Lung (tissue), 12 donors: ENCODE data around the gene STEAP2. TPM values are rescaled to one million over a fixed set of nuclear protein-coding genes. Genes with fewer than 3 reads are reported as not detected.

Source experiments
- ATAC-seq: fragments of 200-7000 bp; cut with Tn5 transposase; one replicate; pipeline ENCODE4 v1.9.1; 2020; ENCODE audit warnings: moderate number of reproducible peaks; ENCODE audit not compliant: insufficient read depth, low FRiP score
- DNase-seq, 3 donors: peaks; one replicate each; pipeline ENCODE4 v3.0.0-alpha.2; 2013 to 2017
- H3K27ac ChIP-seq, 2 donors: one replicate each; pipeline ENCODE4 v1.5.1; 2013; ENCODE audit warnings: mild to moderate bottlenecking in 2 of 2, moderate library complexity in 2 of 2, control low read depth in 1 of 2, inconsistent platforms in 1 of 2, low read depth in 1 of 2, low read length in 1 of 2
- H3K27me3 ChIP-seq, 3 donors: one replicate each; pipeline ENCODE4 v1.5.1; 2013; ENCODE audit warnings: low read length in 2 of 3; ENCODE audit not compliant: control insufficient read depth in 3 of 3, insufficient read depth in 3 of 3
- H3K36me3 ChIP-seq, 4 donors: one replicate each; pipeline ENCODE4 v1.5.1; 2013; ENCODE audit warnings: low read length in 4 of 4, mild to moderate bottlenecking in 1 of 4, moderate library complexity in 1 of 4; ENCODE audit not compliant: control insufficient read depth in 4 of 4, insufficient read depth in 4 of 4
- H3K4me1 ChIP-seq, 5 donors: one replicate each; pipeline ENCODE4 v1.5.1; 2013; ENCODE audit warnings: low read length in 5 of 5, mild to moderate bottlenecking in 2 of 5, moderate library complexity in 1 of 5; ENCODE audit not compliant: control insufficient read depth in 5 of 5, insufficient read depth in 5 of 5
- H3K4me3 ChIP-seq: one replicate; pipeline ENCODE4 v1.5.1; 2013; ENCODE audit warnings: mild to moderate bottlenecking, control low read depth, moderate library complexity
- H3K9ac ChIP-seq, 2 donors: one replicate each; pipeline ENCODE4 v1.5.1; 2013; ENCODE audit warnings: low read length in 2 of 2, control low read depth in 1 of 2; ENCODE audit not compliant: insufficient read depth in 1 of 2
- H3K9me3 ChIP-seq, 4 donors: one replicate each; pipeline ENCODE4 v1.5.1; 2013; ENCODE audit warnings: low read length in 3 of 4, mild to moderate bottlenecking in 1 of 4, moderate library complexity in 1 of 4; ENCODE audit not compliant: control insufficient read depth in 4 of 4, insufficient read depth in 3 of 4
- WGBS, 2 donors: extraction: QIAGEN DNeasy Blood & Tissue Kit; methylation state at CpG; one replicate each; pipeline ENCODE4 v1.1.7; 2013; 5-methylcytosine and 5-hydroxymethylcytosine counted together
- polyA plus RNA-seq, 2 donors: library from polyadenylated mRNA; stranded (reverse); fragments of 200-250 nt; gene quantifications; one replicate each; pipeline ENCODE4 v1.2.1, GENCODE V29; 2013
- total RNA-seq, 2 donors: library from RNA; depleted of rRNA in 1 of 2; stranded (reverse); fragments of >200 nt in 1 of 2; gene quantifications; one replicate each; pipeline ENCODE4 v1.2.1, GENCODE V29; 2014 to 2021
- TF ChIP-seq, protein P1 (sequence below): IDR thresholded peaks from 2 replicates; pipeline ENCODE4 v1.5.1; 2012; ENCODE audit warnings: mild to moderate bottlenecking; ENCODE audit errors: control extremely low read depth, extremely low read depth
- donor health status: control.
- donor health status: control.
- donor health status: Bipolar disorder and iron deficiency.
- donor health status: healthy.
- donor health status: DM: yes; HTN: yes; CAD: no.

Gene STEAP2
- total and polyA plus RNA-seq, 4 donors, result 5.3 to 16.7 (median 11.2) TPM

DNA sequence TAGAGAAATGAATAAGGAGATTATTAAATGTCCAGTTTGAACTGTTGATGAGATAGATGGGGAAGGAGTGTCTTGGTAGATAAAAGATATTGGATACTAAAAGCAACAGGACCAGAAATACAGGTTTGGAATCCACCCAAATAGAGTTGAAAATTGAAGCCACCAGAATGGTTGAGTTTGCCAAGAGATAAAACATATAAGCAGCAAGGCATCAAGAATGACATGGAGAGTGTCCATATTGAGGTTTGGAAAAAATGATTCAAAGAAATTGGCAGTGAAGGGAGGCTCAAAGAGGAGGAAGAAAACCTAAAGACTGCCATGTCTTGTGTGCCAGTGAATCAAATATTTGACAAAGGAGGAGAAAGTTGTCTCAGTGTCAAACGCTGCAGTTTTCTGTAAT is 57.6 kb downstream of the STEAP2 start:
- TF ChIP-seq, protein P1, sequence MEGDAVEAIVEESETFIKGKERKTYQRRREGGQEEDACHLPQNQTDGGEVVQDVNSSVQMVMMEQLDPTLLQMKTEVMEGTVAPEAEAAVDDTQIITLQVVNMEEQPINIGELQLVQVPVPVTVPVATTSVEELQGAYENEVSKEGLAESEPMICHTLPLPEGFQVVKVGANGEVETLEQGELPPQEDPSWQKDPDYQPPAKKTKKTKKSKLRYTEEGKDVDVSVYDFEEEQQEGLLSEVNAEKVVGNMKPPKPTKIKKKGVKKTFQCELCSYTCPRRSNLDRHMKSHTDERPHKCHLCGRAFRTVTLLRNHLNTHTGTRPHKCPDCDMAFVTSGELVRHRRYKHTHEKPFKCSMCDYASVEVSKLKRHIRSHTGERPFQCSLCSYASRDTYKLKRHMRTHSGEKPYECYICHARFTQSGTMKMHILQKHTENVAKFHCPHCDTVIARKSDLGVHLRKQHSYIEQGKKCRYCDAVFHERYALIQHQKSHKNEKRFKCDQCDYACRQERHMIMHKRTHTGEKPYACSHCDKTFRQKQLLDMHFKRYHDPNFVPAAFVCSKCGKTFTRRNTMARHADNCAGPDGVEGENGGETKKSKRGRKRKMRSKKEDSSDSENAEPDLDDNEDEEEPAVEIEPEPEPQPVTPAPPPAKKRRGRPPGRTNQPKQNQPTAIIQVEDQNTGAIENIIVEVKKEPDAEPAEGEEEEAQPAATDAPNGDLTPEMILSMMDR, result no peak
- Histone ChIP-seq H3K4me1 (peaks cover 0 to 2% (median 0%) of the 10 kb centered on the region in 5 donors), H3K9me3 (no peaks in the 10 kb centered on the region), H3K27ac (no peak overlapping the region), H3K4me3 (no peak overlapping the region), H3K27me3 (no peaks in the 10 kb centered on the region), H3K36me3 (no peaks in the 10 kb centered on the region), H3K9ac (no peak overlapping the region)
- DNase-seq (no peak), ATAC-seq (no peak)
- WGBS, 2 donors, result 75 to 88% methylated on average over 1 of the region's 1 CpG

DNA sequence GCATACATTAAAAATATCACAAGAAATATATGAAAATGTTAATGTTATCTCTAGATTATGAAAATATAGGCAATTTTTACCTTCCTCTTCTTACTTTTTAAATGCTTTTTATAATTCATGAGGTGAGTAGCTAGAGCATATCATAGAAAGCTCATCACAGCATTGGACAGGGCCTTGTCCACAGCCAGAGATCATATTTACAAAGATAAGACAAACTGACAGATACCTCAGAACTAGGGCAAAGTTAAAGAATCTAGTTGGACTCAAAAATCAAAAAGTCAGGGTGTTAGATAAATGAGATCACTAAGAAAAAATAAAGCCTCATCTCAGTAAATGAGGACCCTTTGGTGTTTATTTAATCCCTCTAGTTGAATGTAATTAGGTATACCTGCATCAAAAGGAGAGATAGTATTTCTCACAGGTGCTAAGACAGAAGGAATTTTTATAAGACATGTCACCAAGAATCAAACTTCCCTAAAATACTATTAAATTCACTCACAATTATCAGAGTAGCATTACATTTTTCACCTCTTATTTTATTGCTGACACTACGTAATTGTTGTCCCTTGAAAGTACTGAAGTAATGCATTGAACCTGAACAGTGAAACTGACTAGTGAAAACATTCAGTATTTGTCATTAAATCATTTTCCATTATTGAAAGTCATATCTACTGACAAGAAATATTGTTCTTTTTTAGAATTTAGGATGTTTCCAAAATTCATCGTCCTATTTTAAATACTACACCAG is 59.1 kb downstream of the STEAP2 start:
- TF ChIP-seq, protein P1, result no peak
- ATAC-seq (no peak), DNase-seq (no peak)
- WGBS, 2 donors, result 96 to 98% methylated on average over 2 of the region's 2 CpGs
- Histone ChIP-seq H3K27me3 (no peaks in the 10 kb centered on the region), H3K36me3 (no peaks in the 10 kb centered on the region), H3K9ac (no peak overlapping the region), H3K4me3 (no peak overlapping the region), H3K9me3 (no peaks in the 10 kb centered on the region), H3K4me1 (peaks cover 0 to 2% (median 0%) of the 10 kb centered on the region in 5 donors), H3K27ac (no peak overlapping the region)

DNA sequence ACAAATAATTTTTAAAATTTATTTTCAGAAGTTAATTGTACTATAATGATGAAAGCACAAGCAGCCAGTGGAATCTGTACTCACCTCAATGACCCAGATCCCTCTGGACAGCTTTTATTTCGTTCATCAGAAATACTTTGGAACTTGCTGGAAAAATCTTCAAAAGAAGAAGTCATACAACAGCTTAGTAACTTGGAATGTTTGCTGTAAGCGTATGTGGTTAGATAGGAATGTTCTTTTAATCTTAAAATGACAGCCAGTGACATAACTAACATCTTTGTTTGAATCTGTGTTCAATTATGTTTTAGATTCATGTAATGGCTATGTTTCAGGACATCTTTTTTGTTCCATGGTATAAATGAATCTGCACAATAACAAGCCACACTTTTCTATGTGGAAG is 60.2 kb downstream of the STEAP2 start:
- ATAC-seq (no peak), DNase-seq (no peak)
- H3K27ac ChIP-seq, result no peak overlapping the region
- no peak overlapping the region for H3K9ac ChIP-seq
- no peaks in the 10 kb centered on the region for H3K9me3 ChIP-seq
- no peak overlapping the region for H3K4me3 ChIP-seq
- H3K27me3 ChIP-seq, result no peaks in the 10 kb centered on the region
- no peaks in the 10 kb centered on the region for H3K36me3 ChIP-seq
- 60 to 66% methylated on average over 2 of the region's 2 CpGs for WGBS, 2 donors
- peaks cover 0 to 2% (median 0%) of the 10 kb centered on the region in 5 donors for H3K4me1 ChIP-seq
- TF ChIP-seq, protein P1, result no peak

DNA sequence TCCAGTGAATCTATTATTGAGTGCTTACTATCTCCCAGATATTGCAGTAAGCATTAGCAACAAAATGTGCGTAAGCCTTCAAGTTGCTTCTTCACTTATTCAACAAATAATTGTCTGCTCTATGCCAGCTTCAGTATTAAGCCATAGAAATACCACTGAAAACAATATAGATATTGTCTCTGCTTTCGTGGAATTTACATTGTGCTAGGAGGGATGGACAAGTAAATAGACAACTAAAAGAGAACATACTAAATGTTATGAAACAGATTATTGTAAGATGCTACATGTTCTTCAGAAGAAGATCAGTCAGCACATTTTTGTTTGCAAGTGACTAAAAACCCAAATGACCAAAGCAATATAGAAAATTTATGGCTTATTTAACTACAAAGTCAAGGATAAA is 60.7 kb downstream of the STEAP2 start:
- WGBS, 2 donors, result 88 to 89% methylated on average over 2 of the region's 2 CpGs
- no peaks in the 10 kb centered on the region for H3K36me3 ChIP-seq
- peaks cover 0 to 2% (median 0%) of the 10 kb centered on the region in 5 donors for H3K4me1 ChIP-seq
- no peak overlapping the region for H3K4me3 ChIP-seq
- no peak overlapping the region for H3K27ac ChIP-seq
- no peaks in the 10 kb centered on the region for H3K9me3 ChIP-seq
- DNase-seq (no peak), ATAC-seq (no peak)
- no peak overlapping the region for H3K9ac ChIP-seq
- H3K27me3 ChIP-seq, result no peaks in the 10 kb centered on the region
- TF ChIP-seq, protein P1, result no peak
